Left kidney (tissue), 2 donors: ENCODE results near the gene LY6G6C. TPM values are rescaled to one million over a fixed set of nuclear protein-coding genes. Genes with fewer than 3 reads are reported as not detected.

Experiments
- DNase-seq: peaks from one replicate; pipeline ENCODE4 v3.0.0-alpha.2; 2013
- polyA plus RNA-seq: library from polyadenylated mRNA; unstranded; fragments of 120-200 nt; gene quantifications from one replicate; pipeline ENCODE4 v1.2.1, GENCODE V29; 2013; ENCODE audit not compliant: insufficient read length

Gene LY6G6C
- polyA plus RNA-seq, 1 donor: 1.1 TPM

DNA sequence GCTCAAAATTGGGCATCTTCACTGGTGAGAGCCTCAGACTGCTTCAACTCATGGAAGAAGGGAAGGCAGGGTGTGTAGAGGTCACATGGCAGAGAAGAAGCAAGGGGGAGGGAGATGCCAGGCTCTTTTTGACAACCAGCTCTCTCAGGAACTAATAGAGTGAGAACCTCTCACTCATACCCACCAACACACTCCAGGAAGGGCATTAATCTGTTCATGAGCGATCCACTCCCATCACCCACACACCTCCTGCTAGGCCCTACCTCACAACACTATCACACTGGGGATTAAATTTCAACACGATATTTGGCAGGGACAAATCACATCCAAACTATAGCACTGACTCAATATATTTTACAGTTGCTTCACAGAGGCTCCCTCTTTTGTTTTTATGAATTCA is 20.3 kb upstream of the LY6G6C start:
- no peak for DNase-seq

DNA sequence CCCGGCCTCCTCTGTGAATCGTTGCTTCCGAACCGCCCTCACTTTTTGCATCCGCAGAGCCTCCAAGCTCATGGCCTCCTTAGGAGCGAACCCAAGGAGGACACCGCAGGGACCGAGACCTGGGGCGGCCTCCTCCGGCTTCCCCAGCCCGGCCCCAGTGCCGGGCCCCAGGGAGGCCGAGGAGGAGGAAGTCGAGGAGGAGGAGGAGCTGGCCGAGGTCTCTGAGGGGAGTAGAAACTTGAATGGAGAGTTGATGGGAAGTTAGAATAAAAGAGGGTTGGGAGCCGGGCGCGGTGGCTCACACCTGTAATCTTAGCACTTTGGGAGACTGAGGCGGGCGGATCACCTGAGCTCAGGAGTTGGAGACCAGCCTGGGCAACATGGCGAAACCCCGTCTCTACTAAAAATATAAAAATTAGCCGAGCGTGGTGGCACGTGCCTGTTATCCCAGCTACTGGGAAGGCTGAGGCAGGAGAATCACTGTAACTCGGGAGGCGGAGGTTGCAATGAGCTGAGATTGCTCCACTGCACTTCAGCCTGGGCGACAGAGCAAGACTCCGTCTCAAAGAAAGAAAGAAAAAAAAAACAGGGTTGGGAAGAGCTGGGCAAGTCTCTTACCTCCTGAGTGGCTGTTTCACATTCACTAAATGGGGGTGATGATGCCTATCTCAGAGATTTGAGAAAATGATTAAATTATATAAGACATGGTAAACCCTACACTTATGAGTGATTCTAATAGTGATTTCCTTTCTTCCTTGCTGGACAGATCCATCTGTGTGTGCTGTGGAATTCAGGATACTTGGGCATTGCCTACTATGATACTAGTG is 19.1 kb upstream of the LY6G6C start:
- DNase-seq: no peak

DNA sequence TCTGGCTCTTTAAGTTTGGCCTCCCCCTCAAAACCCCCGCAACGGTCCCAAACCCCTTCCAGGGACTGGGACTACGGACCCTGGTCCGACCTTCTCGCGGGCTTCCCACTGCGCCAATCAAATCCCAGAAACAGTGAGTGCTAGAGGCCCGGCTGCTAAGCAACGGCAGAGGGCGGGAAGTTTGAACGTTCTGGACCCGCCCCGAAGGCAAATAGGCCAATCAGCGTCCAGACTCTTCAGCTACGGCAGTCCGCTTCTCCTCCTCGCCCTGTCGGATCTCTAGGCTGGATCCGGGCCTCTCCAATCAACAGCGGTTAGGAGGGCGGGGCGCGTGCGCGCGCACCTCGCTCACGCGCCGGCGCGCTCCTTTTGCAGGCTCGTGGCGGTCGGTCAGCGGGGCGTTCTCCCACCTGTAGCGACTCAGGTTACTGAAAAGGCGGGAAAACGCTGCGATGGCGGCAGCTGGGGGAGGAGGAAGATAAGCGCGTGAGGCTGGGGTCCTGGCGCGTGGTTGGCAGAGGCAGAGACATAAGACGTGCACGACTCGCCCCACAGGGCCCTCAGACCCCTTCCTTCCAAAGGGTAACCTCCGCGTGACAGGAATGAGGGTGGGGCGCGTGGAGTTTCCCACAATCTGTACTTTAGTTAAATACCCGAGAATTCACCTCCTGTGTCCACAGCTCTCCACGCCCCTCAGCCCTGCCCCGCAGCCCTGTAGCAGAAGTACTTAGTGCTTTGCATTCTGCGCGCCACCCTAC is 18.3 kb upstream of the LY6G6C start, which contains the start of gene MSH5:
MSH5 (plus strand) TSS at position 367 of the 758 bp plus-strand sequence. CDS start 462 bp downstream, outside the sequence.
- DNase-seq: peak; percentile 99

DNA sequence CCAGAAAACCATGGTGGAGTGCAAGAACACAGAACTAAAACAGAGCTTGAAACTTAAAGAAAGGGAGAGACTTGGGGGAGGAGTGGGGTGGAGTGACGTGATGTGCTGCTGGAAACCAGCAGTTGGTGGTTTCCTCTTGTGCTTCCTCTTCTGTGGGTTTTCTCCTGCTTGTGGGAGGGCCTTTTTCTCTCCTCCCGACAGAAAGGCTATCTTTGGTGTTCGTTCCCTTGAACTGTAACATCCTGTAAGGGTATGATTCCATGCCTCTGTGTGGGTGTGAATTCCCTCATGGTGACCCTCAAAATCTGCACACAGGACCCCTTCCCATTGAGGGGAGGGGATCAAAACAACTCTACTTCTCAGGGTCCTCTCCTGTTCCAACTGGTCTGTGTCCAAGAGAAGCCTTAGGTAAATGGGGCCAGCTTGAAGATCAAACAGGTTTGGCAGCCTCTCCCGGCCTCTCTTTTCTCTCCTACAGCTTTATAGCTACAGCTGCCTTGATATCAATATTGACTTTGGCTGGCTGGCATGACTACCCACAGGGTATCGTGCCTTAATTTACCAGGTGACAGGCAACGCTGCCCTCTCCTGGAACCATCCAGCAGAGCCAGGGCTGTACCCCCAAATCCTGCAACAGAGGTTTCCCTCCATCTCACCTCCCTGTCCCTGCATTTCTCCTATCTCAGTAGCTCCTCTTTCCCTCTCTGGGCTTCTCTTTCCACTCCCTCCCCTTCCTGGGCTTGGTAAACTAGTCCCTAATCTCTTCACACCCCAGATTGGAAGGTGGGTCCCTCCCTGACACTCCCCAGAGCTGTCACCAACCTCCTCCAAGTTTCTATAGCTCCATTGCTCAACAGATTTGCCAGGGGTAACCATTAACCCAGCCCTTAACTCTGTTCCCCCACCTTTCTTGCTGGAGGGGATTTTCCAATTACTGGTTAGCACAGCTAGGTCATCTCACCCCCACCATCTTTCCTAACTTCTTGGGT is 16.7 kb upstream of the LY6G6C start:
- DNase-seq: peak; percentile 79

DNA sequence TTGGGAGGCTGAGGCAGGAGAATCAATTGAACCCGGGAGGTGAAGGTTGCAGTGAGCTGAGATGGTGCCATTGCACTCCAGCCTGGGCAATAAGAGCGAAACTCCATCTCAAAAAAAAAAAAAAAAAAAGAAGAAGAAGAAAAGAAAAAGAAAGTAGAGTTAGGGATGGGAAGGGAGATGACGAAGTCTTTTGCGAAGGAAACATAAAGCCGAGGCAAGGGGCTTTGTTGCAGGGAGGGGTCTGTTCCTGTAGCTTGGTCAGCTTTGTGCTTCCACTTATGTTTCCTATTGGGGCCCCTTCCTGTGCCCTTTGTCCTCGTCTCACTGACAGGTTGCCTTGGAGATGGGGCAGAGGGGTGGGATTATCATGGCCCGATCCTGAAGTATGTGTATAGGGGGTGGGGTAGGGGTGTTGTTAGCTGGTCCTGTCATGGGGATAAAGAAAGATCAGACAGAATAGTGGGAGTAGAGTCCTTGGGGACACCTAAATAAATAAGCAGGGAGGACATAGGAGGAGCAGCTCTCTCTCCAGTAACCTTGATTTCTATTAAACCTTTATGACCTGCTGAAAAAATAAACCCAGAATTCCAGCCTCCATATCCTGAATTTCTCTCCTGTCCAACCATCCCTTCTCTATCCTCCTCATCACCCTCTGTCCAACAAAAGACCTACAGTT is 15.9 kb upstream of the LY6G6C start:
- DNase-seq: peak; percentile 83

DNA sequence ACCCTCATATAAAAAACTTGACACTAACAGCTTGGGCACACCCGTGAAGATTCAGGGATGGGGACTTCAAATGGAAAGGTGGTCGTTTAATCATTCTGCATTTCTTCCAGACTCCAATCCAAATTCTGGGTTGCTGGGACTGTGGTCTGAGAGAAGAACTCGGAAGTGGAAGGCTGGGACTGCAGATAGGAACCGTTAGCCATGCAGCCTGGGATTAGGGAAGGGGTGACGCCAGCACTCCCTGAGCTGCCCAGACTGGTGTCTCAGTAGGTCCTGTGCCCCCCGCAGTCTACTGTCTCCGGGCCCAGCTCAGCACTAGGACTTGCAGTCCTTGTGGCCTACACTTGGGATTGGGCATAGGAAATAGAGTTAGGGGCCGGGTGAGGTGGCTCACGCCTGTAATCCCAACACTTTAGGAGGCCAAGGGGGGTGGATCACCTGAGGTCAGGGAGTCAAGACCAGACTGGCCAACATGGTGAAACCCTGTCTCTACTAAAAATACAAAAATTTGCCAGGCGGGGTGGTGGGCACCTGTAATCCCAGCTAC is 15.3 kb upstream of the LY6G6C start:
- DNase-seq: no peak

DNA sequence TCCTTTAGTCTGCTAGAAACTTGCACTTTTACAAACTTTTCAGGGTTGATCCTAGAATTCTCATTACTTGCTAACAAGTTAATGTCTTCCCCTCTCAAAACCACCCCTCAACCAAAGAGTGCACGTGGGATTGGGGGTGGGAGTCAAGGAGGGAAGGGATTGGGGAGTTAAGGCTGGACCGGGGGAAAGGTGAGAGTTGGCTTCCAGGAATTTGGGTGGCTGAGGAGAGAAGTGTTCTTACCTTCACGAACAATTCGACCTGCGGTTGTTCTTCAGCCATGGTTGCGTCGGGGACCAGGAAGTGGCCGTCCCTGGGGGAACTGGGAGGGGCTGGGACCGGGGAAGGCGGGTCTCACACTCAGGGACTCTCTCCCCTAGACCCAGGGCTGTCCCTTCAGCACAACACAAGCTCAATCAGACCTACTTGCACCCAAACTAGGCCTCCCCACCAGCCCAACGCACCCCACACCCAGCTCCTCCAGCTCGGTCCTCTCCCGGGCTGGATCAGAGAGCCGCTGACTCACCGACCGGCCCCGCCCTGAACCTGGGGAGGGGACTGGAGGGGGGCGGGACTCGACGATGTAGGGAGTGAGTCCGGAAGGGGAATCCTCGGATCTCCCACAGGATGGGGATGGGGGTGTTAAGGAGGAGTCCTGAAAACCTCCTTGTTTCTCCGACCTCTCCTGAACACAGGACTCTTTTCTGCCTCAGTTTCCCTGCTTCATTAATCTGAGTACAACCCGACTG is 14.6 kb upstream of the LY6G6C start, which contains the start of gene CLIC1:
CLIC1 (minus strand) TSS at position 510 of the 747 bp plus-strand sequence; CDS start at position 280, 230 bp downstream.
- DNase-seq: peak; percentile 85

DNA sequence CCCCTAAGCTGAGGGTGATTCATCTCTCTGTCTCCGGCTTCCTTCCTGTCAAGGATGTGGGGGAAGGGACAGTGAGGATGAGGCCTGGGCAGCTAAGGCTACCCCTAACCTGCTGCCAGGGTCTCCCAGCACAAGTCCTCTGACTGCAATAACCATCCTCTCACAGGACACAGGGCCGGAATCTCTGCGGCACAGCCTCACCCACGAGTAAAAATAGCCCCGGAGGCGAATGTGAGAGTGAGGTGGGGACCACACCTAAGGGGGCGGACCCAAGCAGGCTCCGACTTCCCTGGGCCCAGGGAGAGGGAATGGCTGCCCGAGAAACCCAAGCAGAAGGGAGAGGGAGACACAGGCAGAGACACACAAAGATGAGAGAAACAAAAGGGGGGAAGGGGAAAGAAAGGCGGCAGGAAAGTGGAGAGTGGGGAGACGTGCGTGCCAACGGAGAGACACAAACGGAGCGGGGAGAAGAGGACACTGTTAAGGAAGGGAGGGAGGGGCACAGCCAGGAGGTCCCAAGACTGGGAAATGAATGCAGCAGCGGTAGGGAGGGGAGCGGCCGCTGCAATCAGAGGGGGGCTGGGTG is 13.4 kb upstream of the LY6G6C start:
- no peak for DNase-seq

DNA sequence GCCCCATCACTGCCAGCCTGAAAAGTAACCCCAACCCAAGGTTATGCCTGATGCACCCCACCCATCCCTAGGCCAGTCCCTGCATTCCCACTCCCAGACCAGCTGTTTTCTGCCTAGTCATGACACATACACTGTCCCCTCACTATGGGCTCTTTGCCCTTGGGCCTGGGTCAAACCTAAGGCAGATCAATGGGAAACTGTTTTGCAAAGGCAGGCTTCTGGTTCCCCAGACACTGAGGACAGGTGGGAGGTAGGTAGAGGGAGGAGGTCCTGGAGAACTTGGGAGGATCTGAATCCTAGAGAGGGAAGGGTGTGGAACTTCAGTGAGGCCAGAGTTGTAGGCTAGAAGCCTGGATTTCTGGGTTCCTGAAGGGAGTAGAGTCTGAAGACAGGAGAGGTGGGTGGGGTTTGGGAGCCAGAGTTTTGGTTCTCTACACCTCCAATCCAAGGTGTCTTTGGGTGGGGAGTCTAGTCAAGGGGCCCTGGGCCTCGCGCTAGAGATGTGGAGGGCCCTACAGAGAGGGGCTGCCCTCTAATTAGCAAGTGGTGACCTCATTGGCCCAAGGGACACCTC is 12.8 kb upstream of the LY6G6C start:
- DNase-seq: no peak

DNA sequence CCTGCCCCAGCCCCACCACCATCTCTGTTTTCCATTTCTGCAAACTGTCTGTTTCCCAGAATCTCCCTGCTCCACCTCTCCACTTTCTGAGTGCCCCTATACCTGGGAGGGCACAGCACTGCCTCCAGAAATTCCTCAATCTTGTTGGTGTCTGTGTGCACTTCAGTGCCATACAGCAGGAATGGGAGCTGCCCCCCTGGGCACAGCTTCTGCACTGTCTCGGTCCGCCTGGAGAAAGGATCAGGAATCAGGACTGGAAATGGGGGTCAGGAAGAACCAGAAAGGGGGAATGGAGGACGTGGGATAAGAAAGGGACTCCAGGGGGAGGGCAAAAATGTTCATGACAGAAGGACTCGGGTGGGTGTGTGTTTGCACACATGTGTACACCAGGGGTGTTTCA is 12.2 kb upstream of the LY6G6C start:
- no peak for DNase-seq

DNA sequence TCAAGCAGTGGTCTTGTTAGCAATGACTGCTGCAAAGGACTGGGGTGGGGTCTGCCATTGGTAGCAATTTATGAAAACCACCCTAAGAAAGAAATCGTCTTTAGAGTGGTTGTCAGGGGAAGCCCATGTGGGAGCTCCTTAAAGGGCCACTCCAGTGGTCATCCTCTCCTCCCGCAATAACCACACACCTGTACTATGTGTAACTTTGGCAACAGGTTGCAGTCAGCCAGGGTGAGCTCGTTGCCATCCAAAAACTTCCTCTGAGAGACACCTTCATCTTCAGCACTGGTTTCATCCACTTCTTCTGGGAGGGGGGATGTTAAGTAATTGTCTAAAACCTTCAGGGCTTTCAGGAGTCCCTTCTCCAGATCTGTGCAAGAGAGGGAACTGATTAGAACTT is 10.5 kb upstream of the LY6G6C start:
- DNase-seq: no peak

DNA sequence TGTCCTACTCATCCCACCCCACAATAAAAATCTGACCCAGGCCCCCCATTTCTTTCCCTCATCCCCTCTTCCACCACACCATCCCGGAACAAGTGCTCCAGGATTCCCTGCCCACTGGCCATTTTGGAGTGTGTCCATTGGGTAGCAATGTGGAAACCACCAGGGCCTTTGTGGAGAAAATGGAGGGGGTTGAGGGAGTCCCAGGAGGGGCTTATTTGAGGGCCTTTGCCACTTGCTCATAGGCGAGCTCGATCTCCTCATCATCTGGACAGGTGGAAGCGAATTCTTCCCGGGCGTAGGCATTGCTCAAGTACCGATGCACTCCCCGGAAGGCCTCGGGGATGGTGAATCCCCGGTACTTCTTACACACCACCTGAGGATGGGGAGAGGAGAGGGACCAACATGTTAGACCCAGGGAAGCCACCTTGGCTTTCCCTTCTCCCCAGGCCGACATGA is 9.1 kb upstream of the LY6G6C start:
- DNase-seq: no peak

DNA sequence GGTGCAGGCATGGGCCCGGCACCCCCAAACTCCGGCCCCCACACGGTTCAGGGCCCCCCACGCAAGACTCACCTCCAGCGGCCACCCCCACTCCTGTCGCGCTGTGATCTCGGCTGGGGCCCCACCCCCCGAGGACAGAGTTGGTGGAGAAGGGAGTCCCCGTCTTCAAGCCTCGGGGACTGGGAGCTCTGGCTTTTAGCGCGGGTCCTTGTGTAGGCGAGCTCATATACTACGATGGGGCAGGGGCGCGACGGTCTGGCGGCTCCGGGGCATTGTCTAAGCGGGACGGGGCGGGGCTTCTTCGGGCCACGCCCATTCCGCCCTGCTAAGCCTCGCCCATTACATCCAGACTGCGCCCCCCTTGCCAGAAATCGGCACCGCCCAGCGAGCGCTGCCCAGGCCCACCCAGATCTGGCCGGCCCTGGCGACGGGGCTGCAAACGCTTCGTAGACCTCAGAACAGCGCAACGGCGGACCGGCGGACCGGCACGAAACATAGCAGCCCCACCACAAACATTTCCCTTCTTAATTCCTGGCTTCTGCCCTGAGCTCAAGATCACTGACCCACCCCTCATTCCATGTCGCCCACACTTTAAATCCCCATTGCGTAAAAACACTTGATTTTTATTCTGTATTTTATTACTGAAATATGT is 8.6 kb upstream of the LY6G6C start:
- DNase-seq: peak; percentile 94

DNA sequence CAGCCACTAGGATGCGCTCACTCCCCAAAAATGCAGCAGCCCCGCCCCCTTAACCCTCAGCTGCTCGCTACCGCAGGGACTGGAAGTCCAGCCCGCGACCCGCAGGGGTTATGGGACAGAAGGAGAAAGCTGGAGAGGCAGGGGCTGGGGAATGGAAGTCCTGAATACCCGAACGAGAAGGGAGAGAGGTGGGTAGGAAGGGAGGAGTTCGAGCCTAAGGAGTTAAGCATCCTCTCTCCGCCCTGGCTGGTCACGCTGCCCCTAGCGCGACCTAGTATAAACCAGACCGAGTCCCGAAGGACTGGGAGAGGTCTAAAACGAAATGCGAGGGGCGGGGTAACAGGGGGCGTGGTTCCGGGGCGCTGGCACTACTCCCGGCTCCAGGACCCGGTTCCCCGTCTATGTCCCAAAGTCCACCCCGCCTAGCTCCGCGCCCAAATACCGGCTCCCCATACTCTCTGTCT is 8.0 kb upstream of the LY6G6C start:
- peak; percentile 94 for DNase-seq

DNA sequence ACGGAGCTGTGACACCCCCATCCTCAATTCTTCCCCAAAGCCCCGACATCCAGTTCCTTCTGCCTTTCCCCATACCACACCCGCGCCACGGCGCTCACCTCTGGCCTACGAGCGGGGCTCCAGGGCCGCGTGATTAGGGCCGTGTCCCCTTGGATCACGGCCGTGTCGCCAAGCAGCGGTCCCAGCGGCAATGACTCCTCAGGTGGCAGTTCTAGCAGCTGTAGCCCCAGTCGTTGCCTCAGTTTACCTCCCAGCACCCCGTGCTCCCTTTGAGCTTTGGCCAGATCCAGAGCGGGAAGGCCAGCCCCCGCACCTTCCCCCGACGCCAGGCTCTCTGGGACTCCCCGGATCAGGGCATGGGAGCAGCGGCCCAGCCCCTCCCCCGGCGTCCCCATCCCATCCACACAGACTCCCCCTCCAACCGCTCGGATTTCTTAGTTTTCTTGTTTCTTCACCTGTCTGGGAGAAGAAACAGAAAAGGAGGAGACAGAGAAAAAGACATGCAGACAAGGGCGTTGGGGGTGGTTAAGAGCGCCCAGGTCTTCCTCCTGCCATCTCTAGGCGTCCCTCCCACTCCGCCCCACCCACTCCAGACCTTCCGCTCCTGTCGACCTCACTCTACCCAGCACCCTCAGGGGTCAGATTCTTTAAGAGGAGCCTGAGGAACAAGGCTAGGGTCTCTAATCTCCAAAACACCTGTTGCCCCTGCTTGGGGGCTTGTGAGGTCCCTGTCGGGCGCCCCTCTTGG is 7.4 kb upstream of the LY6G6C start, which contains the start of gene DDAH2:
DDAH2 (minus strand) TSS at position 533 of the 748 bp plus-strand sequence; CDS start at position 395, 138 bp downstream.
- no peak for DNase-seq

DNA sequence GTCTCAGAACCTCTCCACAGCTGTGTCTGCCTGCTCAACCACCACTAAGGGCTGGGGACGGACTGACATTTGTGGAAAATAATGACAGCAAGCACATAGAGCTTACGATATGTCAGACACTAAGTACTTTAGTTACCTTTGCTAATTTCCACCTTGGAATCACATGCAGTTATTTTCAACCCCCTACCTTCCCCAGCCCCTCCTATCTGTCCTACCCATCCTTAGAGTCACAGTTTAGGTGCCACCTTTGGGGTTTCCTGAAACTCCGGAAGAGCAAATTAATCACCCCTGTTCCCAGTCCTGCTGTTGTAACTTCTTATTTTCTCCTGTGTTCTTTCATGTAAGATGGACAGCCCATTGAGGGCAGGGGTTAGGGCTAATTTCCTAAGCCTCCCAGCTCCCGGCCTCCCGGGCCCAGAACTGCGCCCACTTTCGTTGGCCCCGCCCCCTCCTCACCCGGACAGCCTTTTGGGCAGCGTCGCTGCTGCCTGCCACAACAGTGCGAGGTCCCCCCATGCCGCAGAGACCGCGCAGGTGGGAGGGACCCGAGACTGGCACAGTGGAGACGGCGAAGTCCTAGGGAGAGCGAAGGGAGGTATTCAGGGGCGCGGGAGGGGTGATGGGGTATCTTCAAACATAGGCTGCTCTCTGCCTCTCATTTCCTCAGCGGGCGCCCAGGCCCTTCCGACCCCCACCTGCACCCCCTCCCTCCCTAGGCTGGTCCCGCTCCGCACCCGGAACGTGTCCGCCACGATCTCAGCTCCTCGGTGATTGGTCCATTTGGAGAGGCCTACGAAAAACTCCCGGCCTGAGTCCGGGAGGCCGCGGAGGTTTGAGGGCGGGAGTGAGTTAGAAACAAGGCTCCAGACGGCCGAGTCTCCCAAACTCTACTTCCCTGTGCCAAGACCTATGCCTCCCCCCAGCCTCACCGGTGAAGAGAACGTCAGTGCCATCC is 6.4 kb upstream of the LY6G6C start:
- DNase-seq: no peak
